Heart left ventricle (tissue), 16 donors: Measurements from ENCODE around the gene COX10. TPM values are rescaled to one million over a fixed set of nuclear protein-coding genes. Genes with fewer than 3 reads are reported as not detected.

ENCODE experiments used
- ATAC-seq, 4 donors: fragments of 200-7000 bp; cut with Tn5 transposase; one replicate each; pipeline ENCODE4 v1.9.1; 2020 to 2022; ENCODE audit warnings: moderate library complexity in 4 of 4, mild to moderate bottlenecking in 3 of 4, moderate number of reproducible peaks in 1 of 4
- DNase-seq, 5 donors: peaks; one replicate each; pipeline ENCODE4 v3.0.0-alpha.2; 2020
- H3K27ac ChIP-seq, 12 donors: fragments of 200-600 bp; sonication (generic) in 4 of 12; one replicate each; pipeline versions ENCODE4 v1.5.0 to v1.8.0; 2016 to 2022; ENCODE audit warnings: mild to moderate bottlenecking in 2 of 12
- H3K27me3 ChIP-seq, 9 donors: fragments of 200-600 bp; sonication (generic) in 2 of 9; one replicate each; pipeline versions ENCODE4 v1.5.1 to v1.8.0; 2016 to 2022; ENCODE audit warnings: mild to moderate bottlenecking in 3 of 9
- H3K36me3 ChIP-seq, 9 donors: fragments of 200-600 bp; sonication (generic) in 2 of 9; one replicate each; pipeline versions ENCODE4 v1.5.0 to v1.8.0; 2018 to 2022; ENCODE audit warnings: mild to moderate bottlenecking in 2 of 9
- H3K4me1 ChIP-seq, 12 donors: fragments of 200-600 bp; sonication (generic) in 4 of 12; one replicate each; pipeline versions ENCODE4 v1.5.0 to v1.8.0; 2016 to 2022; ENCODE audit warnings: mild to moderate bottlenecking in 3 of 12
- H3K4me3 ChIP-seq, 12 donors: fragments of 200-600 bp; sonication (generic) in 4 of 12; one replicate each; pipeline versions ENCODE4 v1.5.0 to v1.8.0; 2017 to 2022; ENCODE audit warnings: mild to moderate bottlenecking in 9 of 12, moderate library complexity in 4 of 12
- H3K9me3 ChIP-seq, 12 donors: fragments of 200-600 bp; sonication (generic) in 4 of 12; one replicate each; pipeline versions ENCODE4 v1.5.0 to v1.8.0; 2016 to 2022; ENCODE audit warnings: mild to moderate bottlenecking in 1 of 12
- CTCF ChIP-seq, 12 donors: fragments of 200-600 bp; sonication (generic) in 4 of 12; IDR thresholded peaks; one replicate each; pipeline versions ENCODE4 v1.5.0 to v1.8.0; 2018 to 2022; ENCODE audit warnings: antibody characterized with exemption in 12 of 12, mild to moderate bottlenecking in 5 of 12
- POLR2A ChIP-seq, 2 donors: fragments of 450-650 bp; IDR thresholded peaks; one replicate each; pipeline ENCODE4 v1.6.1; 2017; ENCODE audit warnings: antibody characterized with exemption in 2 of 2, mild to moderate bottlenecking in 2 of 2, moderate library complexity in 2 of 2
- WGBS, 4 donors: extraction: QIAGEN DNeasy Blood & Tissue Kit in 2 of 4; methylation state at CpG; one replicate each; pipeline versions ENCODE4 v1.1.5 to v1.1.7; 2013 to 2018; 5-methylcytosine and 5-hydroxymethylcytosine counted together
- intact Hi-C, 10 donors: fragments of 100-400 bp; cut with DNase I; formaldehyde crosslinking; loops; one replicate each; pipeline versions ENCODE4 v1.11.1 to v1.14.2; 2022
- polyA plus RNA-seq, 2 donors: library from polyadenylated mRNA; stranded (reverse); fragments of 200-250 nt; gene quantifications; one replicate each; pipeline ENCODE4 v1.2.3, GENCODE V29; 2013
- total RNA-seq, 9 donors: library from RNA; depleted of rRNA in 2 of 9; stranded (reverse); fragments of >200 nt in 2 of 9; fragmentation: NEBNext Ultra II Directional in 3 of 9; extraction: Animal tissue kit (Norgen Biotek cat#: 25700) in 3 of 9; gene quantifications; one replicate each; pipeline versions ENCODE4 v1.1.0 to v1.2.4, GENCODE V29; 2016 to 2023
- donor health status: ischemic (EF 13 %, LVEDD 7.1; RV severe dilation, severe dysfunction).
- donor health status: healthy with polysubstance abuse.
- donor health status: DM: no; HTN: yes; CAD: no.
- donor health status: DM: no; HTN: no; CAD: no.
- donor health status: ischemic (EF 25% LVEDD 6.9; RV normal size, moderate dysfunction).
- donor health status: ischemic (EF 25% LVEDD 5.7; RV mildly dilated, moderate dysfunction).
- donor health status: healthy.
- donor health status: DM: yes; HTN: yes; CAD: no.
- donor health status: ischemic (EF 35%, LVEDD 5.7; RV mildly dilated, moderate dysfunction).
- donor health status: nonischemic (EF 11% LVEDD 7.7; RV severe dilation, severe dysfunction).
- donor health status: DM: yes; HTN: yes; CAD: no.
- donor health status: PGD.
- donor health status: ischemic (EF 29% LVEDD 5.4; RV normal size, mild dysfunction).
- donor health status: nonischemic (EF 23%, LVEDD 6.1; RV moderate dilation, normal function).

COX10 gene
- total and polyA plus RNA-seq, 11 donors = 17.8 to 96.0 (median 48.6) TPM

DNA sequence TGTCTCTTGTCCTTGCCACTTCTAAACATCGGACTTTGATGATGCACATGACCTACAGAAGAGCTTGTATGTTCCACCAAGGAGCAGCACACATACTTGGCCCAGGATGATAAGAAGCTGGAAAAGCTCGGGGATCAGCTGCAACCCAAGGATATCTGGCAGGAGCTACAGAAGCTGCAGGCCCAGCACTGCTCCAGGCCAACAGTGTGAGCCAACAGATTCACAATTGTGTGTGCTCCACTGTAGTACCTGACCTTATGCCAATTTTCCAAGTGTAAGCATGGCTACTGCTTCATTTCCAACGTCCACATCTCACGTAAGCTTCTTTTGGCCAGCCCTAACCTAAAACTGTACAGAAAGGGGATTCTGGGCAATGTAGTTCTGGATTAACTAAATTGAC lies 83.4 kb downstream of the COX10 start:
- peaks cover 0 to 20% (median 4%) of the 10 kb centered on the region in 12 donors for H3K4me1 ChIP-seq
- 30 to 40% (median 36%) methylated on average over 4 of the region's 4 CpGs for WGBS, 4 donors
- no peaks in the 10 kb centered on the region for H3K9me3 ChIP-seq
- intact Hi-C loops = no loop called here
- H3K27ac ChIP-seq = peak overlapping the region in 4 of 12 donors; percentile 6 to 52 (median 16)
- no peaks in the 10 kb centered on the region for H3K27me3 ChIP-seq
- no peak overlapping the region for H3K4me3 ChIP-seq
- DNase-seq (peak; percentile 25 to 66 (median 62)), ATAC-seq (peak; percentile 92 to 96 (median 94))
- TF ChIP-seq CTCF (IDR thresholded peaks at IDR 0.05) (no peak), POLR2A (IDR thresholded peaks at IDR 0.05) (no peak)
- no peaks in the 10 kb centered on the region for H3K36me3 ChIP-seq

DNA sequence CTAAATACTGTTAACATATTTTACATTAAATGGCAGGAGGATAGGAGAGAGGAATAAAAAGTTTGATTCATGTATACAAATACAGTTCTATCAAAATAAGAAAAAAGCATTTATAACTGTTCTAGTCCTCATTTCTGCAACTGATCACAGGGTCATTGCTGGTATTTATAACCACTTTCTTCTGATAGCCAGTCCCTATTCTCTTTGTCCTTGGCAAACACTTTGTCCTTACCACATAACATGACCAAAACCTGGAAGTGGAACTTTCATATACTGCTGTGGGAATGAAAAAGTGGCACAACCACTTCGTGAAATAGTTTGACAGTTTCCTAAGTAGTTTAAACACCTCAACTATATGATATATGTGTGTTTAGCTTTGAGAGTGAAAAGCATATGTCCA lies 84.1 kb downstream of the COX10 start:
- WGBS, 4 donors = 59 to 72% (median 64%) methylated on average over 1 of the region's 1 CpG
- Histone ChIP-seq H3K9me3 (no peaks in the 10 kb centered on the region), H3K4me1 (peaks cover 0 to 20% (median 4%) of the 10 kb centered on the region in 12 donors), H3K36me3 (no peaks in the 10 kb centered on the region), H3K27me3 (no peaks in the 10 kb centered on the region), H3K27ac (peak overlapping the region in 2 of 12 donors; percentile 15 to 52), H3K4me3 (no peak overlapping the region)
- ATAC-seq (peak in 2 of 4 donors; percentile 21 to 49), DNase-seq (no peak)
- intact Hi-C loops = no loop called here
- TF ChIP-seq POLR2A (IDR thresholded peaks at IDR 0.05) = no peak
- TF ChIP-seq CTCF (IDR thresholded peaks at IDR 0.05) = no peak

DNA sequence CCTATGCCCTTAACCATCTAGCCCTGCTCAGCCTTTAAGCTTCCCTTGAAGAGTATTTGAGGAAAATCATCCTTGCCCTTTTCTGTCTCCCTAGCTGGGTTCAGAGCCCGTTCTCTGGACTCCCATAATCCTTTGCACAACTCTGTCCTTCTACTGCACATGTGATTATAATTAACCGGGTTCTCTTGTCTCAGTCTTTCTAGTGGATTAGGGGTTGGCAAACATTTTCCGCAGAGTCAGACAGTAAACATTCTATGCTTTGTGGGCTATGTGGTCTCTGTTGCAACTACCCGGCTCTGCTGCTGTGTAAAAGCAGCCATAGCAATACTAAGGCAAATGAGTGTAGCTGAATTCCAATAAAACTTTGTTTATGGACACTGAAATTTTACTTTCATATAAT lies 87.4 kb downstream of the COX10 start:
- H3K27me3 ChIP-seq = no peaks in the 10 kb centered on the region
- peaks cover 0 to 16% (median 0%) of the 10 kb centered on the region in 9 donors for H3K36me3 ChIP-seq
- ATAC-seq = no peak
- no peak for DNase-seq
- no peak overlapping the region for H3K27ac ChIP-seq
- no peak for TF ChIP-seq POLR2A (IDR thresholded peaks at IDR 0.05)
- no peak for TF ChIP-seq CTCF (IDR thresholded peaks at IDR 0.05)
- WGBS, 4 donors = 45 to 89% (median 69%) methylated on average over 4 of the region's 4 CpGs
- intact Hi-C loops = no loop called here
- H3K4me3 ChIP-seq = no peak overlapping the region
- no peaks in the 10 kb centered on the region for H3K9me3 ChIP-seq
- H3K4me1 ChIP-seq = peaks cover 0 to 18% (median 4%) of the 10 kb centered on the region in 12 donors

DNA sequence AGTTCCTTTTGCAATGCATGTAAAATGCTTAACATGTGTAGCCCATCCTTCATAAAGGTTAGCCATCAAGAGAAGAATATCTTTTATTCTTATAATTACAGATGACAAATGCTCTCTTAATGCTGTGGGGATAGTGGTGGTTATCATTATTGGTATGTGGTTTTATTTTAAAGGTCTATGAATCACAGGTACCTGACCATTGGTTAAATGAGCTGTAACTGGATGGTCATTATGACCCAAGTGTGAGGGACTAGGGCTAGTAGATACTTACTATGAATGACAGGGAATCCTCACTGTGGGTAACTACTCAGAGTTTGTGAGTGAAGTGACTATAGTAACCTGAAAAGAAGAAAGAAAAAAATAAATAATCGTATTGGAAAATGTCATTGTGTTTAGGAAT lies 88.5 kb downstream of the COX10 start:
- Histone ChIP-seq H3K4me3 (no peak overlapping the region), H3K36me3 (peaks cover 0 to 17% (median 0%) of the 10 kb centered on the region in 9 donors), H3K27ac (no peak overlapping the region), H3K9me3 (no peaks in the 10 kb centered on the region), H3K4me1 (peaks cover 0 to 9% (median 3%) of the 10 kb centered on the region in 12 donors), H3K27me3 (no peaks in the 10 kb centered on the region)
- DNase-seq (no peak), ATAC-seq (no peak)
- TF ChIP-seq POLR2A (IDR thresholded peaks at IDR 0.05) (no peak), CTCF (IDR thresholded peaks at IDR 0.05) (no peak)
- intact Hi-C loops = no loop called here
- 93 to 97% (median 96%) methylated on average over 1 of the region's 1 CpG for WGBS, 4 donors
